ENCODE results near the gene LRIG2.
"Not testable (repeated sequence)": the region's sequence is repeated elsewhere in the genome, so short reads cannot be mapped to it uniquely, and the experiment has no call there.

DNA sequence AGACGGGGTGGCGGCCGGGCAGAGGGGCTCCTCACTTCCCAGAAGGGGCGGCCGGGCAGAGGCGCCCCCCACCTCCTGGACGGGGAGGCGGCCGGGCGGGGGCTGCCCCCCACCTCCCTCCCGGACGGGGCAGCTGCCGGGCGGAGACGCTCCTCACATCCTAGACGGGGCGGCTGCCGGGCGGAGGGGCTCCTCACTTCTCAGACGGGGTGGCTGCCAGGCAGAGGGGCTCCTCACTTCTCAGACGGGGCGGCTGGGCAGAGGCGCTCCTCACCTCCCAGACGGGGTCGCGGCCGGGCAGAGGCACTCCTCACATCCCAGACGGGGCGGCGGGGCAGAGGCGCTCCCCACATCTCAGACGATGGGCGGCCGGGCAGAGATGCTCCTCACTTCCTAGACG is 9.5 kb upstream of the LRIG2 start:
- TF ChIP-seq, protein P1, sequence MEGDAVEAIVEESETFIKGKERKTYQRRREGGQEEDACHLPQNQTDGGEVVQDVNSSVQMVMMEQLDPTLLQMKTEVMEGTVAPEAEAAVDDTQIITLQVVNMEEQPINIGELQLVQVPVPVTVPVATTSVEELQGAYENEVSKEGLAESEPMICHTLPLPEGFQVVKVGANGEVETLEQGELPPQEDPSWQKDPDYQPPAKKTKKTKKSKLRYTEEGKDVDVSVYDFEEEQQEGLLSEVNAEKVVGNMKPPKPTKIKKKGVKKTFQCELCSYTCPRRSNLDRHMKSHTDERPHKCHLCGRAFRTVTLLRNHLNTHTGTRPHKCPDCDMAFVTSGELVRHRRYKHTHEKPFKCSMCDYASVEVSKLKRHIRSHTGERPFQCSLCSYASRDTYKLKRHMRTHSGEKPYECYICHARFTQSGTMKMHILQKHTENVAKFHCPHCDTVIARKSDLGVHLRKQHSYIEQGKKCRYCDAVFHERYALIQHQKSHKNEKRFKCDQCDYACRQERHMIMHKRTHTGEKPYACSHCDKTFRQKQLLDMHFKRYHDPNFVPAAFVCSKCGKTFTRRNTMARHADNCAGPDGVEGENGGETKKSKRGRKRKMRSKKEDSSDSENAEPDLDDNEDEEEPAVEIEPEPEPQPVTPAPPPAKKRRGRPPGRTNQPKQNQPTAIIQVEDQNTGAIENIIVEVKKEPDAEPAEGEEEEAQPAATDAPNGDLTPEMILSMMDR (IDR thresholded peaks at IDR 0.05), result not testable (repeated sequence)
- not testable (repeated sequence) for TF ChIP-seq POLR2A (IDR thresholded peaks at IDR 0.05)

Data from lower leg skin (tissue), 3 donors.